Jurkat, Clone E6-1 (cell line): ENCODE results near the gene TMC7.

ENCODE experiments used
- DNase-seq: peaks from one replicate; pipeline ENCODE4 v3.0.0-alpha.2; 2011; ENCODE audit warnings: low read depth, low spot score
- H3K4me3 ChIP-seq: 2 replicates; pipeline ENCODE4 v1.5.1; 2011; ENCODE audit warnings: mild to moderate bottlenecking, low read length, control low read depth, moderate library complexity

Gene TMC7

GRCh38 chr16:19105131-19105530 lies 121.4 kb downstream of the TMC7 start:
- no peak overlapping the region for H3K4me3 ChIP-seq
- no peak for DNase-seq

DNA sequence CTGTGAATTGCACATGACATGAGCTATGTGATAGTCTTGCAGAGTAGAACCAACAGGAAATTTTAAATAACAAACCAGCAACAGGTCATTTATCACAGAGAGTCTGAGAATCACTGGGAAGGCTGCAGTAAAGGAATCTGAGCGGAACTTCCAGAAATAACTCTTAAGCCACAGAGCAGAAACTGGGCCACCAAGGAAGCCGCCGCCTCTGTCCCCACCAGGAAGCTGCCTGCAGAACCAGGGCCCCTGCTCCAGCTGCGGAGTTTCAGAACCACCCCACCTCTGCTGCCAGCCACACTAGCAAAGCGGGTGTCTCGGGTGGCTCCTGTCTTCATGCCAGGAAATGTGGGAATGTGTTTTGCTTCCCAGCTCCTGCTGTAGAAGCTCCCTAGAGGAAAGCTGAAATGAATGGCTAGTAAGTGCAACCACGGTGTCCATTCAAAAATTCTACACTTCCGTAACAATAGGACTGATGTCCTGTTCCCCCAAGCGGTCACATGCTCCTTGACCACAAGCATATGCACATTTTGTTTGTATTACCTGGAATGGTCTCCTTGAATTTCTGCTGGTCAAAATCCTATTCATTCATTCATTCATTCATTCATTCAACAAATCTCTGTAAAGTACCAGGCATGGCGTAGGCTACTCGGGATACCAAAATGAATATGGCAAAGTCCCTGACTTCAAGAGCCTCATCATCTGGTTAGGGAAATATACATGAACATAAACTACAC lies 122.3 kb downstream of the TMC7 start:
- no peak for DNase-seq
- H3K4me3 ChIP-seq = no peak overlapping the region

DNA sequence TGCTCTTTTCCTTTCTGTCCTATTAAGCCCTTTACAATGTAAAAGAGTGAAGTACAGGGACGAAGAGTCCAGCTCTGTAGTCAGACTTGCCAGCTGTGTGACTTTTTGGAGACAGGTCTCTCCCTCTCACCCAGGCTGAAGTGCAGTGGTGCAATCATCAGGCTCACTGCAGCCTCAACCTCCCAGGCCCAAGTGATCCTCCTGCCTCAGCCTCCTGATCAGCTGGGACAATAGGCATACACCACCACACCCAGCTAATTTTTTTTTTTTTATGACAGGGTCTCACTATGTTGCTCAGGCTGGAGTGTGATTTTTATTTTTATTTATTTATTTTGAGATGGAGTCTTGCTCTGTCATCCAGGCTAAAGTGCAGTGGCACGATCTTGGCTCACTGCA lies 122.9 kb downstream of the TMC7 start:
- no peak for DNase-seq
- no peak overlapping the region for H3K4me3 ChIP-seq

DNA sequence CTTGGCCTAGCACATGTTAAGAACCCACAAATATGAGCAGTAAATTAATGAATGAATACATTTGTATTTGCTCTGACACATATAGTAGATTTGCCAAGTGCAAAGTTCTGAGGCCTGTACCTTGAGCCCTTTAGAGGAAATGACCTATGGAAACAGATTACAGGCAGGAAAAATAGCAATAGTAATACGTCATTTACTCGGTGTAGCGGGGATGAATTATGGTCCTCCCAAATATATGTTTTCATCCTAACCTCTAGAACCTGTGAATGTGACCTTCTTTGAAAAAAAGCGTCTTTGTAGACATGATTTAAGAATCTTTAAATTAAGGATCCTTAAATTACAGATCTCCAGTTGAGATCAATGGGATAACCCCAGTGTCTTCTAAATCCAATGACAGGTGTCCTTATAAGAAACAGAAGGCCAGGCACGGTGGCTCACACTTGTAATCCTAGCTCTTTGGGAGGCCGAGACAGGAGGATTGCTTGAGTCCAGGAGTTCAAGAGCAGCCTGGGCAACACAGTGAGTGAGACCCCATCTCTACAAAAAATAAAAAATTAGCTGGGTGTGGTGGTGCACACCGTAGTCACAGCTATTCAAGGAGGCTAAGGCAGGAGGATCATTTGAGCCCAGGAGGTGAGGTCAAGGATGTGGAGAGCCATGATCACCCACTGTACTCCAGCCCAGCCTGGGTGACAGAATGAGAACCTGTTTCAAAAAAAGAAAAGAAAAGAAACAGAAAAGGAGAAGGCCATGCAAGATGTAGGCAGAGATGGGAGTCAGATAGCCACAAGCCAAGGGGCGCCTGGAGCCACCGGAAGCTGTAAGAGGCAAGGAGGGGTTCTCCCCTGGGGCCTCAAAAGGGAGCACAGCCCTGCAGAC lies 124.9 kb downstream of the TMC7 start:
- no peak overlapping the region for H3K4me3 ChIP-seq
- no peak for DNase-seq

GRCh38 chr16:19109288-19109664 lies 125.5 kb downstream of the TMC7 start:
- no peak for DNase-seq
- H3K4me3 ChIP-seq = no peak overlapping the region

- no peak overlapping the region for H3K4me3 ChIP-seq
- no peak for DNase-seq
These were observed 127.0 kb downstream of the TMC7 start for GRCh38 chr16:19110537-19111360.

- no peak overlapping the region for H3K4me3 ChIP-seq
- DNase-seq = no peak
These were observed 128.3 kb downstream of the TMC7 start for GRCh38 chr16:19112099-19112407.
